Small intestine (tissue), 7 donors: ENCODE results near the gene POU3F1. TPM values are rescaled to one million over a fixed set of nuclear protein-coding genes. Genes with fewer than 3 reads are reported as not detected.

Experiments used
- DNase-seq, 2 donors: peaks; one replicate each; pipeline versions ENCODE4 v3.0.0 to v3.0.0-alpha.2; 2013
- FAIRE-seq: peaks from 2 replicates; lab custom pipeline; 2012; peaks lifted over from hg19 to GRCh38; lab: Jason Lieb, UNC
- H3K27ac ChIP-seq, 3 donors: one replicate each; pipeline ENCODE4 v1.5.1; 2013; ENCODE audit warnings: low read length in 2 of 3, mild to moderate bottlenecking in 2 of 3, control low read depth in 1 of 3, inconsistent platforms in 1 of 3, low read depth in 1 of 3, moderate library complexity in 1 of 3
- H3K27me3 ChIP-seq, 3 donors: one replicate each; pipeline ENCODE4 v1.6.1; 2013; ENCODE audit warnings: low read length in 3 of 3, inconsistent platforms in 1 of 3; ENCODE audit not compliant: control insufficient read depth in 3 of 3, insufficient read depth in 3 of 3
- H3K36me3 ChIP-seq, 3 donors: one replicate each; pipeline ENCODE4 v1.6.1; 2013; ENCODE audit warnings: low read length in 3 of 3, inconsistent platforms in 1 of 3, low read depth in 1 of 3, mild to moderate bottlenecking in 1 of 3, moderate library complexity in 1 of 3; ENCODE audit not compliant: control insufficient read depth in 3 of 3, insufficient read depth in 2 of 3
- H3K4me1 ChIP-seq, 3 donors: one replicate each; pipeline ENCODE4 v1.6.1; 2013; ENCODE audit warnings: low read length in 2 of 3, inconsistent platforms in 1 of 3, low read depth in 1 of 3, mild to moderate bottlenecking in 1 of 3, moderate library complexity in 1 of 3; ENCODE audit not compliant: control insufficient read depth in 3 of 3, insufficient read depth in 2 of 3
- H3K4me3 ChIP-seq, 3 donors: one replicate each; pipeline ENCODE4 v1.5.1; 2013; ENCODE audit warnings: low read length in 3 of 3, control low read depth in 1 of 3, inconsistent platforms in 1 of 3, low read depth in 1 of 3, mild to moderate bottlenecking in 1 of 3, moderate library complexity in 1 of 3
- H3K9me3 ChIP-seq, 2 donors: one replicate each; pipeline ENCODE4 v1.6.1; 2013; ENCODE audit warnings: low read depth in 1 of 2, low read length in 1 of 2; ENCODE audit not compliant: control insufficient read depth in 2 of 2, insufficient read depth in 1 of 2
- WGBS, 3 donors: extraction: QIAGEN DNeasy Blood & Tissue Kit; methylation state at CpG; one replicate each; pipeline ENCODE4 v1.1.7; 2013; 5-methylcytosine and 5-hydroxymethylcytosine counted together
- polyA plus RNA-seq, 4 donors: library from polyadenylated mRNA; stranded (reverse) in 3 of 4; unstranded in 1 of 4; fragments of 200-250 nt in 3 of 4; fragments of 120-200 nt in 1 of 4; gene quantifications; one replicate each; pipeline versions ENCODE4 v1.2.1 to v1.2.3, GENCODE V29; 2013
- donor health status: healthy with polysubstance abuse.
- donor health status: control.
- donor health status: control.
- donor health status: Bipolar disorder and iron deficiency.
- donor health status: healthy.

POU3F1 gene
- polyA plus RNA-seq, 4 donors, result 0.04 TPM; not detected in 3

- peak overlapping the region; percentile 19 to 54 (median 27) for H3K27ac ChIP-seq
Observed at GRCh38 chr1:38004284-38005108, 42.1 kb downstream of the POU3F1 start.

GRCh38 chr1:38003261-38004250, 43.0 kb downstream of the POU3F1 start:
- peaks cover 0 to 11% (median 0%) of the 10 kb centered on the region in 3 donors for H3K36me3 ChIP-seq
- H3K4me1 ChIP-seq, result peaks cover 0 to 38% (median 4%) of the 10 kb centered on the region in 3 donors
- DNase-seq, result no peak
- H3K9me3 ChIP-seq, result no peaks in the 10 kb centered on the region
- H3K4me3 ChIP-seq, result peak overlapping the region in 1 of 3 donors; percentile 61
- H3K27ac ChIP-seq, result peak overlapping the region in 1 of 3 donors; percentile 9
- WGBS, 3 donors, result 67 to 89% (median 84%) methylated on average over 8 of the region's 8 CpGs
- H3K27me3 ChIP-seq, result no peaks in the 10 kb centered on the region
- no peak for FAIRE-seq

More at GRCh38 chr1:38004284-38005108, 42.1 kb downstream of the POU3F1 start:
- peaks cover 0 to 6% (median 0%) of the 10 kb centered on the region in 3 donors for H3K36me3 ChIP-seq
- H3K27me3 ChIP-seq, result no peaks in the 10 kb centered on the region
- DNase-seq (peak in 1 of 2 donors; percentile 45), FAIRE-seq (no peak)
- peak overlapping the region; percentile 28 to 68 (median 61) for H3K4me3 ChIP-seq
- WGBS, 3 donors, result 11 to 21% (median 19%) methylated on average over 26 of the region's 26 CpGs
- no peaks in the 10 kb centered on the region for H3K9me3 ChIP-seq
- H3K4me1 ChIP-seq, result peaks cover 0 to 33% (median 4%) of the 10 kb centered on the region in 3 donors

- Histone ChIP-seq H3K27me3 (no peaks in the 10 kb centered on the region), H3K27ac (peak overlapping the region; percentile 6 to 87 (median 81)), H3K4me1 (peaks cover 0 to 46% (median 4%) of the 10 kb centered on the region in 3 donors), H3K36me3 (peaks cover 0 to 29% (median 0%) of the 10 kb centered on the region in 3 donors), H3K9me3 (no peaks in the 10 kb centered on the region), H3K4me3 (no peak overlapping the region)
- DNase-seq, result peak in 1 of 2 donors; percentile 48
- WGBS, 3 donors, result 50 to 73% (median 65%) methylated on average over 13 of the region's 13 CpGs
- no peak for FAIRE-seq
Observed at GRCh38 chr1:38000529-38001455, 45.8 kb downstream of the POU3F1 start.

GRCh38 chr1:38000233-38000528, 46.4 kb downstream of the POU3F1 start:
- DNase-seq, result no peak
- peaks cover 0 to 47% (median 4%) of the 10 kb centered on the region in 3 donors for H3K4me1 ChIP-seq
- no peaks in the 10 kb centered on the region for H3K9me3 ChIP-seq
- H3K4me3 ChIP-seq, result no peak overlapping the region
- no peak for FAIRE-seq
- H3K36me3 ChIP-seq, result peaks cover 0 to 29% (median 0%) of the 10 kb centered on the region in 3 donors
- H3K27me3 ChIP-seq, result no peaks in the 10 kb centered on the region
- peak overlapping the region; percentile 32 to 87 (median 81) for H3K27ac ChIP-seq
- 64 to 95% (median 83%) methylated on average over 2 of the region's 2 CpGs for WGBS, 3 donors

- FAIRE-seq, result no peak
- H3K4me1 ChIP-seq, result peaks cover 0 to 48% (median 4%) of the 10 kb centered on the region in 3 donors
- H3K4me3 ChIP-seq, result no peak overlapping the region
- DNase-seq, result peak; percentile 11 to 54
- H3K27me3 ChIP-seq, result no peaks in the 10 kb centered on the region
- peak overlapping the region; percentile 32 to 87 (median 81) for H3K27ac ChIP-seq
- no peaks in the 10 kb centered on the region for H3K9me3 ChIP-seq
- WGBS, 3 donors, result 20 to 33% (median 33%) methylated on average over 9 of the region's 9 CpGs
- H3K36me3 ChIP-seq, result peaks cover 0 to 29% (median 0%) of the 10 kb centered on the region in 3 donors
Observed at GRCh38 chr1:37999430-38000232, 47.0 kb downstream of the POU3F1 start.

- H3K27me3 ChIP-seq, result no peaks in the 10 kb centered on the region
- WGBS, 3 donors, result 78 to 88% (median 88%) methylated on average over 16 of the region's 16 CpGs
- DNase-seq (no peak), FAIRE-seq (no peak)
- peak overlapping the region; percentile 15 to 87 (median 81) for H3K27ac ChIP-seq
- H3K36me3 ChIP-seq, result peaks cover 0 to 29% (median 0%) of the 10 kb centered on the region in 3 donors
- peaks cover 0 to 45% (median 4%) of the 10 kb centered on the region in 3 donors for H3K4me1 ChIP-seq
- no peaks in the 10 kb centered on the region for H3K9me3 ChIP-seq
- H3K4me3 ChIP-seq, result no peak overlapping the region
Observed at GRCh38 chr1:37998913-37999429, 47.6 kb downstream of the POU3F1 start.
